Lung (tissue), 12 donors: ENCODE results near the gene MACROD1. TPM values are rescaled to one million over a fixed set of nuclear protein-coding genes. Genes with fewer than 3 reads are reported as not detected.
"Not testable (repeated sequence)": the region's sequence is repeated elsewhere in the genome, so short reads cannot be mapped to it uniquely, and the experiment has no call there.

Source experiments
- ATAC-seq: fragments of 200-7000 bp; cut with Tn5 transposase; one replicate; pipeline ENCODE4 v1.9.1; 2020; ENCODE audit warnings: moderate number of reproducible peaks; ENCODE audit not compliant: insufficient read depth, low FRiP score
- DNase-seq, 3 donors: peaks; one replicate each; pipeline ENCODE4 v3.0.0-alpha.2; 2013 to 2017
- H3K27ac ChIP-seq, 2 donors: one replicate each; pipeline ENCODE4 v1.5.1; 2013; ENCODE audit warnings: mild to moderate bottlenecking in 2 of 2, moderate library complexity in 2 of 2, control low read depth in 1 of 2, inconsistent platforms in 1 of 2, low read depth in 1 of 2, low read length in 1 of 2
- H3K27me3 ChIP-seq, 3 donors: one replicate each; pipeline ENCODE4 v1.5.1; 2013; ENCODE audit warnings: low read length in 2 of 3; ENCODE audit not compliant: control insufficient read depth in 3 of 3, insufficient read depth in 3 of 3
- H3K36me3 ChIP-seq, 4 donors: one replicate each; pipeline ENCODE4 v1.5.1; 2013; ENCODE audit warnings: low read length in 4 of 4, mild to moderate bottlenecking in 1 of 4, moderate library complexity in 1 of 4; ENCODE audit not compliant: control insufficient read depth in 4 of 4, insufficient read depth in 4 of 4
- H3K4me1 ChIP-seq, 5 donors: one replicate each; pipeline ENCODE4 v1.5.1; 2013; ENCODE audit warnings: low read length in 5 of 5, mild to moderate bottlenecking in 2 of 5, moderate library complexity in 1 of 5; ENCODE audit not compliant: control insufficient read depth in 5 of 5, insufficient read depth in 5 of 5
- H3K4me3 ChIP-seq: one replicate; pipeline ENCODE4 v1.5.1; 2013; ENCODE audit warnings: mild to moderate bottlenecking, control low read depth, moderate library complexity
- H3K9ac ChIP-seq, 2 donors: one replicate each; pipeline ENCODE4 v1.5.1; 2013; ENCODE audit warnings: low read length in 2 of 2, control low read depth in 1 of 2; ENCODE audit not compliant: insufficient read depth in 1 of 2
- H3K9me3 ChIP-seq, 4 donors: one replicate each; pipeline ENCODE4 v1.5.1; 2013; ENCODE audit warnings: low read length in 3 of 4, mild to moderate bottlenecking in 1 of 4, moderate library complexity in 1 of 4; ENCODE audit not compliant: control insufficient read depth in 4 of 4, insufficient read depth in 3 of 4
- WGBS, 2 donors: extraction: QIAGEN DNeasy Blood & Tissue Kit; methylation state at CpG; one replicate each; pipeline ENCODE4 v1.1.7; 2013; 5-methylcytosine and 5-hydroxymethylcytosine counted together
- polyA plus RNA-seq, 2 donors: library from polyadenylated mRNA; stranded (reverse); fragments of 200-250 nt; gene quantifications; one replicate each; pipeline ENCODE4 v1.2.1, GENCODE V29; 2013
- total RNA-seq, 2 donors: library from RNA; depleted of rRNA in 1 of 2; stranded (reverse); fragments of >200 nt in 1 of 2; gene quantifications; one replicate each; pipeline ENCODE4 v1.2.1, GENCODE V29; 2014 to 2021
- TF ChIP-seq, protein P1 (sequence below): IDR thresholded peaks from 2 replicates; pipeline ENCODE4 v1.5.1; 2012; ENCODE audit warnings: mild to moderate bottlenecking; ENCODE audit errors: control extremely low read depth, extremely low read depth
- donor health status: control.
- donor health status: control.
- donor health status: Bipolar disorder and iron deficiency.
- donor health status: healthy.
- donor health status: DM: yes; HTN: yes; CAD: no.

MACROD1 gene
- total and polyA plus RNA-seq, 4 donors, result 9.9 to 70.0 (median 19.0) TPM

GRCh38 chr11:64163951-64164350 lies 2.0 kb downstream of the MACROD1 start:
- ATAC-seq (no peak), DNase-seq (no peak)
- H3K36me3 ChIP-seq, result no peaks in the 10 kb centered on the region
- no peak overlapping the region for H3K9ac ChIP-seq
- H3K4me3 ChIP-seq, result no peak overlapping the region
- no peaks in the 10 kb centered on the region for H3K27me3 ChIP-seq
- peak overlapping the region; percentile 4 to 63 for H3K27ac ChIP-seq
- H3K4me1 ChIP-seq, result peaks cover 0 to 12% (median 11%) of the 10 kb centered on the region in 5 donors
- TF ChIP-seq, protein P1, sequence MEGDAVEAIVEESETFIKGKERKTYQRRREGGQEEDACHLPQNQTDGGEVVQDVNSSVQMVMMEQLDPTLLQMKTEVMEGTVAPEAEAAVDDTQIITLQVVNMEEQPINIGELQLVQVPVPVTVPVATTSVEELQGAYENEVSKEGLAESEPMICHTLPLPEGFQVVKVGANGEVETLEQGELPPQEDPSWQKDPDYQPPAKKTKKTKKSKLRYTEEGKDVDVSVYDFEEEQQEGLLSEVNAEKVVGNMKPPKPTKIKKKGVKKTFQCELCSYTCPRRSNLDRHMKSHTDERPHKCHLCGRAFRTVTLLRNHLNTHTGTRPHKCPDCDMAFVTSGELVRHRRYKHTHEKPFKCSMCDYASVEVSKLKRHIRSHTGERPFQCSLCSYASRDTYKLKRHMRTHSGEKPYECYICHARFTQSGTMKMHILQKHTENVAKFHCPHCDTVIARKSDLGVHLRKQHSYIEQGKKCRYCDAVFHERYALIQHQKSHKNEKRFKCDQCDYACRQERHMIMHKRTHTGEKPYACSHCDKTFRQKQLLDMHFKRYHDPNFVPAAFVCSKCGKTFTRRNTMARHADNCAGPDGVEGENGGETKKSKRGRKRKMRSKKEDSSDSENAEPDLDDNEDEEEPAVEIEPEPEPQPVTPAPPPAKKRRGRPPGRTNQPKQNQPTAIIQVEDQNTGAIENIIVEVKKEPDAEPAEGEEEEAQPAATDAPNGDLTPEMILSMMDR, result no peak
- 94 to 97% methylated on average over 5 of the region's 5 CpGs for WGBS, 2 donors
- H3K9me3 ChIP-seq, result no peaks in the 10 kb centered on the region

GRCh38 chr11:64162769-64163168 lies 3.1 kb downstream of the MACROD1 start:
- H3K27ac ChIP-seq, H3K27me3 ChIP-seq, ATAC-seq, H3K36me3 ChIP-seq, H3K4me3 ChIP-seq, DNase-seq, H3K9ac ChIP-seq, H3K9me3 ChIP-seq: not testable (repeated sequence)
- 93 to 96% methylated on average over 16 of the region's 16 CpGs for WGBS, 2 donors
- H3K4me1 ChIP-seq, result peaks cover 0 to 12% (median 11%) of the 10 kb centered on the region in 5 donors

GRCh38 chr11:64161037-64161436 lies 4.9 kb downstream of the MACROD1 start:
- Histone ChIP-seq H3K4me1 (peaks cover 0 to 12% (median 7%) of the 10 kb centered on the region in 5 donors), H3K36me3 (no peaks in the 10 kb centered on the region), H3K9me3 (no peaks in the 10 kb centered on the region), H3K27ac (no peak overlapping the region), H3K4me3 (no peak overlapping the region), H3K27me3 (no peaks in the 10 kb centered on the region), H3K9ac (no peak overlapping the region)
- no peak for DNase-seq
- ATAC-seq, result no peak
- TF ChIP-seq, protein P1, result no peak
- WGBS, 2 donors, result 94 to 96% methylated on average over 10 of the region's 10 CpGs

DNA sequence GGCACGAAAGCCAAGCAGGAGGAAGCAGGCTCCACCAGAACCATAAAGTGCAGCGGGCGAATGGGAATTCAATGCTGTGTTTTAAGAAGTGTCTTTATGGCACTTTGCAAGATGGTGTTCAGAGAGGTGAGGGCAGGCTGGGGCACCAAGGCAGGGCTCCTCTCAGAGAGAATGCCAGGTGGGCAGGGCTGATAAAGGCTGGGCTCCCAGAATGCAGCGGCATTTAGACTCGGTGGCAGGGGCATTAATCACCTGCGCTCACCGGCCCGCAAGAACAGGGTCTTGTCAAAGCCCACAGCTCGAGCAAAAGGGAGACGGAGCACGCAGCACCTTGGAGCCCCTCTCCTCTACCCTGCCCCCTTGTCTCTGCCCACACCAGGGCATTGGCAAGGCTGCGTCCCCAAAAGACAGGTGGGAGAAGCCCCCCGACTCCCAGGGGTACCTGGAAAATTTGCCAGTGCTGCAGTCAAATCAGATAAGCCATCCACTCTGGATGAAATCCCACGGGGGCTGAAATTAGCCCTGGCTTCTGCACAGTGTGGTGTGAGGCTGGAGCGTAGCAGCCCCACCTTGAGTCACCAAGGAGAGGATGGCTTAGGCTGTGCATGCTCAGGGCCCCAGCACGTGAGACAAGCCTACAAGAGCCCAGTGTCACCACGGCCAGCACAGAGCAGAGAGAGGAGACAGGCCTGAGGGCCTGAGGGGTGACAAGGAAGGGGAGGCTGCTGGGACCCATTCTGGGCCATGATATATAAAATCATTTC lies 8.1 kb downstream of the MACROD1 start:
- Histone ChIP-seq H3K27ac (no peak overlapping the region), H3K27me3 (no peaks in the 10 kb centered on the region), H3K9me3 (no peaks in the 10 kb centered on the region), H3K4me1 (no peaks in the 10 kb centered on the region), H3K9ac (no peak overlapping the region), H3K36me3 (no peaks in the 10 kb centered on the region), H3K4me3 (no peak overlapping the region)
- 93 to 96% methylated on average over 17 of the region's 17 CpGs for WGBS, 2 donors
- no peak for ATAC-seq
- DNase-seq, result no peak
- TF ChIP-seq, protein P1, result no peak
